Stromal cell of bone marrow (primary cell): ENCODE measurements around the gene ZSWIM3.

Experiments used
- DNase-seq: peaks from one replicate; pipeline ENCODE4 v3.0.0-alpha.2; 2012; ENCODE audit warnings: low read depth

The ZSWIM3 gene

GRCh38 chr20:45909817-45910669 lies 52.6 kb downstream of the ZSWIM3 start:
- no peak for DNase-seq

GRCh38 chr20:45910670-45911485 lies 53.5 kb downstream of the ZSWIM3 start:
- DNase-seq = peak; percentile 98

GRCh38 chr20:45911486-45912343 lies 54.3 kb downstream of the ZSWIM3 start, which contains the start of gene PLTP:
PLTP (minus strand) TSS chr20:45912155; CDS start chr20:45911452, 703 bp downstream.
- DNase-seq = no peak

GRCh38 chr20:45912344-45912682 lies 54.9 kb downstream of the ZSWIM3 start:
- no peak for DNase-seq

- no peak for DNase-seq
Measured at GRCh38 chr20:45913116-45913515, 55.7 kb downstream of the ZSWIM3 start.

- peak; percentile 42 for DNase-seq
Measured at GRCh38 chr20:45917790-45918141, 60.4 kb downstream of the ZSWIM3 start.

GRCh38 chr20:45918182-45918737 lies 60.8 kb downstream of the ZSWIM3 start:
- no peak for DNase-seq

- no peak for DNase-seq
Measured at GRCh38 chr20:45918779-45919537, 61.5 kb downstream of the ZSWIM3 start.

- DNase-seq = peak; percentile 65
Measured at GRCh38 chr20:45919542-45920399, 62.4 kb downstream of the ZSWIM3 start.

- no peak for DNase-seq
Measured at GRCh38 chr20:45920462-45921336, 63.3 kb downstream of the ZSWIM3 start.

- DNase-seq = no peak
Measured at GRCh38 chr20:45921337-45922189, 64.1 kb downstream of the ZSWIM3 start.

GRCh38 chr20:45924391-45925261 lies 67.2 kb downstream of the ZSWIM3 start:
- peak; percentile 41 for DNase-seq

- DNase-seq = no peak
Measured at GRCh38 chr20:45925821-45926506, 68.5 kb downstream of the ZSWIM3 start.

- DNase-seq = no peak
Measured at GRCh38 chr20:45926731-45927070, 69.3 kb downstream of the ZSWIM3 start.

GRCh38 chr20:45927071-45927878 lies 69.9 kb downstream of the ZSWIM3 start:
- DNase-seq = no peak
